ENCODE measurements around the gene AUTS2. TPM values are rescaled to one million over a fixed set of nuclear protein-coding genes. Genes with fewer than 3 reads are reported as not detected.

Gene AUTS2
- total RNA-seq, 3 donors from 2014 or later, result 31.2 to 67.6 (median 36.5) TPM

DNA sequence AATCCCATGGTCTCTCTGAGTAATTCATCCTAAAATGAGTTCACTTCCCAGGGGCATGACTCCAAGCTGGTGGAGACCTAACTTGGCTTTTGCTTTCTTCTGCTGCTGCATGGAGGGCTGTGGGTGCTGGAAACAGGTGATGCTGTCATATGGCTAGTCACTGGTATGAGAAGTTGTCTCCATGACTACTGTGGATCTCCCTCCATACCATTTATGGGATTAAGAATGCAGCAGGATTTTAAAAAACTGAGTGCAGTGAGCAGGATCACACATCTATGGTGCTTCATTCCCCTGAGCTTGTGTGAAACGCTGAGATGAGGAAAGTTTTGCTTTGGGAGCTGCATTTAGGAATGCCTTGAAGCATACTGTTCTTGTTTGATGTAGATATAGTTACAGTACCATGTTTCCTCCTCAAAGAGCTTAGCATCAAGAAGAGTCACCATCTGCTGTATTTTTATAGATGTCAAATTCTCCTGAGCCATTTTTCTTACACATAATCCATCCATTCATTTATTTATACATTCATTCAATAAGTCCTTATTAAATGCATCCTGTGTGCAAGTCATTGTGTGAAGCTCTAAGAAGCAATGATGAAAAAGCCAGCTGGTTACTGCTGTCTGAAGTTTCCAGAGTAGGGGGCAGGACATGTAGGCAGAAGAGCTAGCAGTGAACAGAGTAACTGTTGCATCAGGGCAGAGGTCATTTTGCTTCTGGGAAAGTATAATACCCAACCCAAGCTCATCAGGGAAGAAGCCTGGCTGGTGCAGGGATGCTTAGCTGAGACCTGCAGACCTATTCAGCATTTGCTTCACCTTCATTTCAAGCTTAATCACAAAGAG is 534.8 kb downstream of the AUTS2 start:
- DNase-seq (no peak), ATAC-seq (no peak)
- TF ChIP-seq, protein P1, sequence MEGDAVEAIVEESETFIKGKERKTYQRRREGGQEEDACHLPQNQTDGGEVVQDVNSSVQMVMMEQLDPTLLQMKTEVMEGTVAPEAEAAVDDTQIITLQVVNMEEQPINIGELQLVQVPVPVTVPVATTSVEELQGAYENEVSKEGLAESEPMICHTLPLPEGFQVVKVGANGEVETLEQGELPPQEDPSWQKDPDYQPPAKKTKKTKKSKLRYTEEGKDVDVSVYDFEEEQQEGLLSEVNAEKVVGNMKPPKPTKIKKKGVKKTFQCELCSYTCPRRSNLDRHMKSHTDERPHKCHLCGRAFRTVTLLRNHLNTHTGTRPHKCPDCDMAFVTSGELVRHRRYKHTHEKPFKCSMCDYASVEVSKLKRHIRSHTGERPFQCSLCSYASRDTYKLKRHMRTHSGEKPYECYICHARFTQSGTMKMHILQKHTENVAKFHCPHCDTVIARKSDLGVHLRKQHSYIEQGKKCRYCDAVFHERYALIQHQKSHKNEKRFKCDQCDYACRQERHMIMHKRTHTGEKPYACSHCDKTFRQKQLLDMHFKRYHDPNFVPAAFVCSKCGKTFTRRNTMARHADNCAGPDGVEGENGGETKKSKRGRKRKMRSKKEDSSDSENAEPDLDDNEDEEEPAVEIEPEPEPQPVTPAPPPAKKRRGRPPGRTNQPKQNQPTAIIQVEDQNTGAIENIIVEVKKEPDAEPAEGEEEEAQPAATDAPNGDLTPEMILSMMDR (IDR thresholded peaks at IDR 0.05), result no peak
- intact Hi-C loops (cut with DNase I, micrococcal nuclease), result no loop called here
- no peaks in the 10 kb centered on the region for H3K36me3 ChIP-seq (ENCODE audit: low read depth)
- H3K9me3 ChIP-seq, result no peaks in the 10 kb centered on the region
- no peaks in the 10 kb centered on the region for H3K4me1 ChIP-seq (ENCODE audit: low read depth)
- no peak overlapping the region for H3K4me3 ChIP-seq

DNA sequence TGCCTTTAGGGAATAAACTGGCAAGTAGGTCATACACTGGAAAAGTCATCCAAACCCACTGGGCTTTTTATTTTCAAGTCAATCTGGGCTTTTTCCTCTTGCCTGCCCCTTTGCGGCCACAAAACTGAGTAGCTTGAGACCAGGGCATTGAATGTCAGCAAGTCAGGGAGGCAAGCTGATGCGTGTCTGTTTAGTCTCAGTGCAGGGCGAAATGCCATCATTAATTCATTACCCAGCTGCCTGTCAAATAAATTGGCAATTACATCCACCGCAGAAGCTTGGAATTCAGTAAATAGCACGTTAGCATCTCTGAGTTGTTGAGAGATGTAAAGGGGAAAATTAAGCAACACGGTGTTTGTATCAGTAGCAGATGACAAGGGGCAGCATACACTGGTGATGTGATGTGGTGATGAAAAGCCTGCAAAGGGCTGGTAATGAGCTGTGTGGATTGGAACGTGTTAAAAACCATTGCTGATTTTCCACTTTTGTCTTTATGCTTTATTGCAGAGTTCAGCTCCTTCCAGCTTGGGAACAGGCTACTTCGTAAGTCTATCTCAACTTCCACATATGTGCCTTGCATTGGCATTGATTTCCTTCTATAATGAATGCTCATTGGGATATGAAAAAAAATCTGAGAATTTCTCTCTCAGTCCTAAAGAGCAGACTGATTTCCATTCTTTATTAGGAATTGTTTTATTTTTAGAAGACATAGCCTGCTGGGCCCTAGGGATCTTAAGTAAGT is 535.9 kb downstream of the AUTS2 start:
- no peak overlapping the region for H3K4me3 ChIP-seq
- H3K36me3 ChIP-seq (ENCODE audit: low read depth), result no peaks in the 10 kb centered on the region
- TF ChIP-seq, protein P1 (IDR thresholded peaks at IDR 0.05), result no peak
- ATAC-seq (no peak), DNase-seq (no peak)
- intact Hi-C loops (cut with DNase I, micrococcal nuclease), result no loop called here
- H3K9me3 ChIP-seq, result no peaks in the 10 kb centered on the region
- no peaks in the 10 kb centered on the region for H3K4me1 ChIP-seq (ENCODE audit: low read depth)

DNA sequence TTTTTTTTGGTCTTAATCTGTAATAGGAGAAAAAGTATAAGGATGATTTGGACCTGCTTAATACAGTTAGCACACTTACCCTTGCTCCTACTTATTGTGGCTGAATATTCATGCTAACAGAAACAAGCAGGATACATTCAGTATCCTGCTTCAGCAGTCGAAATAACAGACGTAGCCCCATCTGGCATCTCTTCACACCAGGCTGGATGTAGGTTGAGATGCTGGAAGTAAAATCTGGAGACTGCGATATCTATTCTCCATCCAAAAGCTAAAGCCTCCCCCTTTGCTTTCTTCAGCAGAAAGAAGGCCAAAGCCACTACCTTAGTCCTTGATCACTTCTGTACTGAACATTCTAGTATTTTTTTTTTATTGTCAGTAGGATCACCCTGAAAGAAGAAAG is 537.4 kb downstream of the AUTS2 start:
- TF ChIP-seq, protein P1 (IDR thresholded peaks at IDR 0.05), result no peak
- Histone ChIP-seq H3K9me3 (no peaks in the 10 kb centered on the region), H3K4me1 (ENCODE audit: low read depth) (no peaks in the 10 kb centered on the region), H3K36me3 (ENCODE audit: low read depth) (no peaks in the 10 kb centered on the region), H3K4me3 (no peak overlapping the region)
- no peak for ATAC-seq
- DNase-seq, result no peak
- intact Hi-C loops (cut with DNase I, micrococcal nuclease), result no loop called here

DNA sequence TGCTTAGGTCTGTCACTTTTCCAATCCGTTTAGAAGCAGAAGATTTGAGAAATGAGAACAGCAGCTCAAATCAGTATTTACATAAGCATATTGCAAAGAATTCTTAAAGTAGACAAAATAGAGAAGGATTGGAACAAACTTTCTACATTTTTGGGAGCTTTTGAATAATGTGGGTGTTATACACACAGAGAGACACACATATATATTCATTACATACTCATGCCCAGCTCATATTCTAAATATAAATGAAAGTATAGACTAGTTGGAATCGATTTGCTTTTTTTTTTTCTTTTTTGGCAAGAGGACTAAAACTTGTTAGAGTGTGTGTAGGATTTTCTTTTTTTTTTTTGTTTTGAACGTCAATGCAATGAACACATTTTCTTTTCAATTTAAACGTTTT is 538.9 kb downstream of the AUTS2 start:
- no peak for ATAC-seq
- no peak for DNase-seq
- Histone ChIP-seq H3K4me3 (no peak overlapping the region), H3K9me3 (no peaks in the 10 kb centered on the region), H3K4me1 (ENCODE audit: low read depth) (no peaks in the 10 kb centered on the region), H3K36me3 (ENCODE audit: low read depth) (no peaks in the 10 kb centered on the region)
- TF ChIP-seq, protein P1 (IDR thresholded peaks at IDR 0.05), result no peak
- intact Hi-C loops (cut with DNase I, micrococcal nuclease), result no loop called here

DNA sequence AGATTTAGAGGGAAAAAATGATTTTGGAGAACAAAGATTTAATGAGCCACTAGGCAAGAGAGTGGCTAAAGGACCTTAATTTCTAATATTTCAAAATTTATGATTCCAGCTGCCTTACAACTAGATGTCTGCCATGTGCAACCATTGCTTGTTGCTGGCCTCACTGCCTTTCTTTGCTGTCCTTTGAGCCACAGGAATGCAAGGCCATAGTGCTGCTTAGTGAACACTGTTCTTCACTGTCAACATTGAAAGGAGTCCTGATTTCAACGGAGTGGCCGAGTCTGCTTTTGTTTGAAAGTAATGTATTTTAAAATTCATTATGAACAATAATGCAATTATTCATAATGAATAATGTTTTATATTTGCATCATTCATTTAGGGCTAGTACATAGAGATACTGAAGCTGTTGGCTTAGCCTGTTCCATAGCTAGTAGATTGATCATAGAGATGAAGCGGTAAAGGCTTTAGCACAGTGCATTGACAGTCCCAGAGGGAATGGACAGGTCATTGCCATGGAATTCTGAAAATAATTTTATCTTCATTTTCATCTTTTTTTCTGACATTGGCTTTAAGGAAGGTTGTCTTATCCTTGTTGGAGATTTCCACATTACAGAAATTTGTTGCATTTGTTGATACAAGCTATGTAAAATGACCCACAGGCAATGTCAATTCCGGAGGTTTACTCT is 544.1 kb downstream of the AUTS2 start:
- ATAC-seq (no peak), DNase-seq (no peak)
- intact Hi-C loops (cut with DNase I, micrococcal nuclease), result no loop called here
- TF ChIP-seq, protein P1 (IDR thresholded peaks at IDR 0.05), result no peak
- Histone ChIP-seq H3K36me3 (ENCODE audit: low read depth) (no peaks in the 10 kb centered on the region), H3K9me3 (no peaks in the 10 kb centered on the region), H3K4me3 (no peak overlapping the region), H3K4me1 (ENCODE audit: low read depth) (no peaks in the 10 kb centered on the region)
